GM23338 (cell line): ENCODE measurements around the gene HOXA5. TPM values are rescaled to one million over a fixed set of nuclear protein-coding genes. Genes with fewer than 3 reads are reported as not detected.
A peak's percentile ranks its signal among the peaks of the same experiment; 100 is the strongest.

Experiments
- ATAC-seq: fragments of 200-7000 bp; cut with Tn5 transposase; 3 replicates; pipeline ENCODE4 v1.9.1; 2020
- DNase-seq: peaks from one replicate; pipeline ENCODE4 v3.0.0-alpha.2; 2015; ENCODE audit warnings: low spot score
- H2AFZ ChIP-seq: fragments of 200-600 bp; sonication (generic); 2 replicates; pipeline ENCODE4 v1.8.0; 2016; ENCODE audit warnings: antibody characterized with exemption, mild to moderate bottlenecking, moderate library complexity
- H3F3A ChIP-seq: fragments of 200-600 bp; sonication (generic); replicated peaks from 2 replicates; pipeline ENCODE4 v1.8.0; 2017; ENCODE audit warnings: antibody characterized with exemption, mixed run types, low read depth
- H3K27ac ChIP-seq: fragments of 200-600 bp; sonication (generic); 2 replicates; pipeline ENCODE4 v1.6.1; 2016; ENCODE audit warnings: low read depth
- H3K27me3 ChIP-seq: fragments of 200-600 bp; sonication (generic); 2 replicates; pipeline ENCODE4 v1.8.0; 2016; ENCODE audit warnings: mild to moderate bottlenecking, mixed run types, moderate library complexity; ENCODE audit not compliant: insufficient read depth
- H3K36me3 ChIP-seq: fragments of 200-600 bp; sonication (generic); 2 replicates; pipeline ENCODE4 v1.8.0; 2016; ENCODE audit warnings: mild to moderate bottlenecking; ENCODE audit not compliant: insufficient read depth
- H3K4me1 ChIP-seq: fragments of 200-600 bp; sonication (generic); 2 replicates; pipeline ENCODE4 v1.8.0; 2016; ENCODE audit warnings: mild to moderate bottlenecking, moderate library complexity; ENCODE audit not compliant: insufficient read depth
- H3K4me2 ChIP-seq: fragments of 200-600 bp; sonication (generic); 2 replicates; pipeline ENCODE4 v1.7.1; 2017; ENCODE audit warnings: mixed run types
- H3K4me3 ChIP-seq: fragments of 200-600 bp; sonication (generic); 2 replicates; pipeline ENCODE4 v1.6.1; 2016; ENCODE audit warnings: mixed run types
- H3K79me2 ChIP-seq: fragments of 200-600 bp; sonication (generic); replicated peaks from 2 replicates; pipeline ENCODE4 v1.8.0; 2017; ENCODE audit warnings: mild to moderate bottlenecking; ENCODE audit not compliant: insufficient read depth
- H3K9me2 ChIP-seq: fragments of 200-600 bp; sonication (generic); 2 replicates; pipeline ENCODE4 v1.8.0; 2017; ENCODE audit not compliant: insufficient read depth
- H4K20me1 ChIP-seq: fragments of 200-600 bp; sonication (generic); replicated peaks from 2 replicates; pipeline ENCODE4 v1.8.0; 2017; ENCODE audit warnings: mild to moderate bottlenecking; ENCODE audit not compliant: insufficient read depth
- H3K27ac Mint-ChIP-seq: 2 replicates; pipeline ENCODE4 v1.8.0; 2020; ENCODE audit warnings: inconsistent platforms, mild to moderate bottlenecking, moderate library complexity, mixed read lengths
- H3K27me3 Mint-ChIP-seq: 3 replicates; pipeline ENCODE4 v1.8.0; 2022; ENCODE audit warnings: low read depth, mild to moderate bottlenecking, moderate library complexity, mixed read lengths, inconsistent platforms; ENCODE audit not compliant: insufficient read depth, poor library complexity
- H3K36me3 Mint-ChIP-seq: 3 replicates; pipeline ENCODE4 v1.8.0; 2021; ENCODE audit warnings: low read depth, mild to moderate bottlenecking, inconsistent platforms, moderate library complexity, mixed read lengths
- H3K4me1 Mint-ChIP-seq: 3 replicates; pipeline ENCODE4 v1.8.0; 2020; ENCODE audit warnings: mild to moderate bottlenecking, inconsistent platforms, mixed read lengths
- H3K4me3 Mint-ChIP-seq: 3 replicates; pipeline ENCODE4 v1.8.0; 2021; ENCODE audit warnings: moderate library complexity, mild to moderate bottlenecking, inconsistent platforms, mixed read lengths
- H3K9me3 Mint-ChIP-seq: 3 replicates; pipeline ENCODE4 v1.8.0; 2020; ENCODE audit warnings: moderate library complexity, mild to moderate bottlenecking, inconsistent platforms, mixed read lengths
- EZH2 ChIP-seq: fragments of 200-600 bp; sonication (generic); IDR thresholded peaks from one replicate; pipeline ENCODE4 v1.8.0; 2017; ENCODE audit warnings: antibody characterized with exemption, mild to moderate bottlenecking, low read depth; ENCODE audit not compliant: unreplicated experiment
- EZH2phosphoT487 ChIP-seq: fragments of 200-600 bp; sonication (generic); IDR thresholded peaks from one replicate; pipeline ENCODE4 v1.8.1; 2018; ENCODE audit warnings: antibody characterized with exemption; ENCODE audit not compliant: unreplicated experiment
- NANOG ChIP-seq: IDR thresholded peaks from 2 replicates; pipeline ENCODE4 v1.6.1; 2016; ENCODE audit warnings: antibody characterized with exemption, borderline replicate concordance
- POLR2AphosphoS5 ChIP-seq: IDR thresholded peaks from 2 replicates; pipeline ENCODE4 v1.6.1; 2016; ENCODE audit warnings: antibody characterized with exemption, low read depth
- ZNF114 ChIP-seq: fragments of 250-450 bp; sonication (Bioruptor Pico); IDR thresholded peaks from 2 replicates; pipeline ENCODE4 v1.5.0; 2020; ENCODE audit warnings: mild to moderate bottlenecking, moderate library complexity
- polyA plus RNA-seq: library from polyadenylated mRNA; unstranded; fragments of >200 nt; fragmentation: Nextera tagmentation; extraction: Ambion mirVana; gene quantifications from 2 replicates; pipeline ENCODE4 v1.2.1, GENCODE V29; 2016
- total RNA-seq: library from RNA; depleted of rRNA; stranded (reverse); fragments of >200 nt; shearing (Covaris generic); gene quantifications from 2 replicates; pipeline ENCODE4 v1.2.3, GENCODE V29; 2014

Gene HOXA5
- total and polyA plus RNA-seq, 2 experiments from 2014 or later, result not detected

DNA sequence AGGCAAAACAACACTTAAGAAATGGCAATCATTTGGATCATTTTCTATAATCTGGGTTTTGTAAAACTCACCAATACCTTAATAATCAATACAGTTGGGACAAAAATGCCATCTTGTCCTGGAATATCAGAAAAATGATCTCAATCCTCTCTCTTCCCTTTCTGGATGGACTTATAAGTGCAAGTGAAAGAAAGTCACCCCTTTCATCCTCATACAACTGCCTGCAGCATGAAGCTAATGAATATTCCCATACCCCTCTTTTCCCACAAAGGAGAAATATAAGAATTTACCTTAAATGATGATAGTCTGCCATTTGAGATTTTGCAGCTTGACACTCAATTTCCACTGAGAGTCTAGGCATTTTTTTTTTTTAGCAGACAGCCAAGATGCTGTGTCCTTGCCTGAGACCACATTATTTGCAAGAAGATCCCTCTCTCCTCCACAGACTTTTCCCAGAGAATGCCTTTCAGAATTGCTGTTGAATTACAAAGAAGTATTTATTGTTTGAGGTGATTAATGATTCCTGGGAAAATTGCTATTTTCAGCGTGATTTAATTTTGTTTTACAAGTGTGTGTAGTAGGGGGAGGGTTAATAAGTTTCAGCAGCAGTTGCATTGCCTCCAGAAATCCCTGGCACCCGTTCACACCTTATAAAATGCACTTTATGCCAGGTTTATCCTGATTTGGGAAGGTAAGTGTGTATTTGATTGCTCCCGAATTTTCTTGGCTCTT is 16.7 kb downstream of the HOXA5 start:
- no peaks in the 10 kb centered on the region for H3K9me2 ChIP-seq
- Mint-ChIP-seq H3K4me3 (no peak overlapping the region), H3K9me3 (peaks cover 6% of the 10 kb centered on the region; the same call in 1 of the 3 replicates), H3K4me1 (peaks cover 16% of the 10 kb centered on the region), H3K27me3 (peaks cover 96% of the 10 kb centered on the region), H3K36me3 (no peaks in the 10 kb centered on the region), H3K27ac (no peak overlapping the region)
- H3K79me2 ChIP-seq, result no peaks in the 10 kb centered on the region
- peaks cover 22% of the 10 kb centered on the region; the same call in 1 of the 2 replicates for H3K4me1 ChIP-seq
- TF ChIP-seq EZH2phosphoT487 (no peak), EZH2 (peak; percentile 46)
- no peak overlapping the region for H3K4me3 ChIP-seq
- peaks cover 59% of the 10 kb centered on the region for H4K20me1 ChIP-seq
- H3F3A ChIP-seq, result peaks cover 57% of the 10 kb centered on the region
- ATAC-seq (no peak), DNase-seq (no peak)
- peaks cover 100% of the 10 kb centered on the region for H3K27me3 ChIP-seq
- H3K36me3 ChIP-seq, result no peaks in the 10 kb centered on the region
- no peak overlapping the region for H2AFZ ChIP-seq
- no peak overlapping the region for H3K4me2 ChIP-seq
- no peak overlapping the region for H3K27ac ChIP-seq

GRCh38 chr7:27125986-27126394 is 17.5 kb downstream of the HOXA5 start:
- DNase-seq (no peak), ATAC-seq (no peak)
- Histone ChIP-seq H3K4me1 (peaks cover 14% of the 10 kb centered on the region; the same call in 1 of the 2 replicates), H3F3A (peaks cover 58% of the 10 kb centered on the region), H3K9me2 (no peaks in the 10 kb centered on the region), H3K27me3 (peaks cover 100% of the 10 kb centered on the region), H3K4me2 (no peak overlapping the region), H3K36me3 (no peaks in the 10 kb centered on the region), H3K4me3 (no peak overlapping the region), H4K20me1 (peaks cover 58% of the 10 kb centered on the region), H3K79me2 (no peaks in the 10 kb centered on the region), H2AFZ (no peak overlapping the region), H3K27ac (no peak overlapping the region)
- TF ChIP-seq EZH2 (peak; percentile 83), POLR2AphosphoS5 (no peak), NANOG (no peak)
- H3K4me1 Mint-ChIP-seq, result peaks cover 16% of the 10 kb centered on the region
- H3K27me3 Mint-ChIP-seq, result peaks cover 96% of the 10 kb centered on the region
- H3K27ac Mint-ChIP-seq, result no peak overlapping the region
- H3K4me3 Mint-ChIP-seq, result no peak overlapping the region
- H3K36me3 Mint-ChIP-seq, result no peaks in the 10 kb centered on the region
- H3K9me3 Mint-ChIP-seq, result peaks cover 6% of the 10 kb centered on the region; the same call in 1 of the 3 replicates

DNA sequence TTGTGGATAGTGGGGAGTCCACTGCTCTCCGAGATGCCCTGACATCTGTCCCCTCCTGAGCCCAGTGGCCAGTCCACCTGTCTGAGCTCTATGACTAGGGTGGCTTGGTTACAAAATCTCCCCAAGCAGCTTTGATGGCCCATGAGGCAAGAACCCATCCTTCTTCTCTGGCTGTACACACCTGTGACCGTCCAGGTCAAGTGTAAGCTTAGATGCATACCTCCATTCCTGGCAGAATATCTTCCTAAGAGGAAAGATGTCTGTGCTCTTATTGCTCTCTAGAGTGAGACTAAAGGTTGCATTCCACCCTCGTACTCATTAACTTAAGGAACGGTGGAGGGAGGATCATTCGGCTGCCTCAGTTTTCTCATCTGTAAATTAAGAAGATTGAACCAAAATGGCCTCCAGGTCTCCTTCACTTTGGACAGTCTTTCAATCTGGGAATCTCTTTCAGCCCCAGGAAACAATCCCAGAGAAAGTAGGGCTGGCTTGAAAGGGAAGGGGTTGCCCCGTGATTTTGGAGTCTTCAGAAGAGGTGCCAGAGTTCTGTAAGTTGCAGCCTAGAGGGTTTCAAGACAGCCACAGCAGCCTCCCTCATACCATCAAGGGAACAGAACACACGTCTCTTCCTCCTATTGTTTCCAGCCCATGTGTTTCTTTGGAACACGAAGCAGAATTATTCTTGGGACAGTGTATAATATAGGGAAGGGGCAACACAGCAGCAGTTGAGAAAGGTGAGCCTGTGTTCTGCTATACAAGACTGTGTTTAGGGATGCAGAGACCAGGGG is 18.4 kb downstream of the HOXA5 start:
- H3K4me2 ChIP-seq, result no peak overlapping the region
- Mint-ChIP-seq H3K4me3 (no peak overlapping the region), H3K4me1 (peaks cover 16% of the 10 kb centered on the region), H3K36me3 (no peaks in the 10 kb centered on the region), H3K27me3 (peaks cover 99% of the 10 kb centered on the region), H3K9me3 (peaks cover 6% of the 10 kb centered on the region; the same call in 1 of the 3 replicates), H3K27ac (no peak overlapping the region)
- H2AFZ ChIP-seq, result no peak overlapping the region
- H3K9me2 ChIP-seq, result no peaks in the 10 kb centered on the region
- peaks cover 63% of the 10 kb centered on the region for H4K20me1 ChIP-seq
- no peaks in the 10 kb centered on the region for H3K36me3 ChIP-seq
- H3F3A ChIP-seq, result peaks cover 56% of the 10 kb centered on the region
- no peaks in the 10 kb centered on the region for H3K79me2 ChIP-seq
- H3K27ac ChIP-seq, result no peak overlapping the region
- ATAC-seq, result no peak
- no peak for TF ChIP-seq EZH2phosphoT487
- no peak for TF ChIP-seq POLR2AphosphoS5
- TF ChIP-seq ZNF114, result no peak
- TF ChIP-seq EZH2, result peak; percentile 91
- DNase-seq, result no peak
- no peak overlapping the region for H3K4me3 ChIP-seq
- peaks cover 100% of the 10 kb centered on the region for H3K27me3 ChIP-seq
- H3K4me1 ChIP-seq, result peaks cover 14% of the 10 kb centered on the region; the same call in 1 of the 2 replicates
